ENCODE data around the gene GCSAM. TPM values are rescaled to one million over a fixed set of nuclear protein-coding genes. Genes with fewer than 3 reads are reported as not detected.

Gene GCSAM
- polyA plus RNA-seq, 3 donors = 0.86 to 2.0 (median 1.7) TPM

- DNase-seq (ENCODE audit: low read depth in 3 of 3, low spot score in 2 of 3) = no peak
These were observed 2.4 kb downstream of the GCSAM start for GRCh38 chr3:112130638-112130993.

DNA sequence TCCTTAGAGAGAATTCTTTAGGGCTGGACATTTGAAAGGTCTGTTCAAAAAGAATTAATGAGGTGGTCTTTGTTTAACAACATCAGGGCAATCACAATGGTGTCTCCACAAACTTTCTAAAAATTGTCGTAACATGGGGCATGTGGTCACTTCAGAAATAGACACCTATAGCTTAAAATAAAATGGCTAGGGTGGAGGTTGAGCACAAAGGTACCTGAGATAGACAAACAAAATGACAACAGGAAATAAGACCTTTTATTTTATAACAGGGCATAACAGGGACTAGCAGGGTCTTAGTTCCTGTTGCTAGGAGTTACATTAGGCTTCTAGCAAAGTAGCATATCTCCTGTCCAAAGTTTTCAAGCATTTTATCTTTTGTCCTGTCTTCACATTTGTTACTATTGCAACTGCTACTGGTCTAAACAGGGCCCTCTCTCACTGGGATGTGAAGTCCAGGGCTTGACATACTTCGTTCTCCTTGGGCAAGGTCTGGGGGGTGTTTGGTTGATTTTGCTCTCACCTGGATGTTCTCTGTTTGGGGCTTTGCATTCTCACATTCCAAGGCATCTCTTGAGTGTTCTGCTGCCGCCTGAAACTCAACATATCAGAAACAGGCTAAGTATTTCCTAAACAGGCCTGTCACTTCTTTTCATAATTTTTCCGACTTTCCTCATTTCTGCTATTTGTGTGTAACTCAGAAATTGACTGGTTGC lies 3.0 kb downstream of the GCSAM start:
- no peak for DNase-seq (ENCODE audit: low read depth in 3 of 3, low spot score in 2 of 3)

DNA sequence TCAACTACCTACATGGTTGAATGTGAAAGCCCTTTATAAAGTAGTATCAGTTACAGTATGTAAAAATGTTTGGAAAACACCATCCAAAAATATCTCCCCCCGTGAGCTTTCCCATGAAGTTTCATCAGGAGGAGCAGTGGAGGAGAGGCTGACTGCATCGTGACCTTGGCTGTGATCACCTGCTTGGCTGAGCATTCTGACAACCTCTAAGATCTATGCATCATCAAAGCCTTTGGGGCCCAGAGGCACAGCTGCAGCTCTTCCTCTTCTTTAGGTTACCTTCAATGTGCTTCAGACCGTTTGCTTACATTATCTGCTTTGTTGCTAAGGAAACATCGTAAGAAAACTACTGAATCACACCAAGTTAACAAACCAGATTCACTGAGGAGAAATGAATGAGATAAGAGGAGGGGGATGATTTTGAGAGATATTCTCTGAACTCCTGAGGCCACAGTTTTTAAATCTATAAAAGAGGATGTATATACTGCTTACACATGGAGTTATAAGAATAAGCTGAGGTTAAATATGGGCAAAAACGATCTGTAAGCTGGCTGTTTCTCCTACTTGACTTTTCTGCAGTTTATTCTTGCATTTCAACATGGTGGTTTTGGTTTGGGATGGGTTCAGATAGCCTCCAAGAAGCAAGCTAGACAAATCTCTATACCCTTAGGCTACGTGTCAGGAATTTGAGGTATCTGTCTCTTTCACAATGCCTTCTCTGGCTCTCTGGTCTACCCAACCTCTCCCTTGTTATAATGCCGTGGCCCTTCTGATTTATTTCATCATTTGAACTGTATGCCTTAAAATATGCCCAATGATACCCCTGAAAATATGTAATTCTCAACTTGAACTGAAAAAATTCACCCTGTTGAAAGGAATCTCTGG lies 4.0 kb downstream of the GCSAM start:
- DNase-seq (ENCODE audit: low read depth in 3 of 3, low spot score in 2 of 3) = no peak

DNA sequence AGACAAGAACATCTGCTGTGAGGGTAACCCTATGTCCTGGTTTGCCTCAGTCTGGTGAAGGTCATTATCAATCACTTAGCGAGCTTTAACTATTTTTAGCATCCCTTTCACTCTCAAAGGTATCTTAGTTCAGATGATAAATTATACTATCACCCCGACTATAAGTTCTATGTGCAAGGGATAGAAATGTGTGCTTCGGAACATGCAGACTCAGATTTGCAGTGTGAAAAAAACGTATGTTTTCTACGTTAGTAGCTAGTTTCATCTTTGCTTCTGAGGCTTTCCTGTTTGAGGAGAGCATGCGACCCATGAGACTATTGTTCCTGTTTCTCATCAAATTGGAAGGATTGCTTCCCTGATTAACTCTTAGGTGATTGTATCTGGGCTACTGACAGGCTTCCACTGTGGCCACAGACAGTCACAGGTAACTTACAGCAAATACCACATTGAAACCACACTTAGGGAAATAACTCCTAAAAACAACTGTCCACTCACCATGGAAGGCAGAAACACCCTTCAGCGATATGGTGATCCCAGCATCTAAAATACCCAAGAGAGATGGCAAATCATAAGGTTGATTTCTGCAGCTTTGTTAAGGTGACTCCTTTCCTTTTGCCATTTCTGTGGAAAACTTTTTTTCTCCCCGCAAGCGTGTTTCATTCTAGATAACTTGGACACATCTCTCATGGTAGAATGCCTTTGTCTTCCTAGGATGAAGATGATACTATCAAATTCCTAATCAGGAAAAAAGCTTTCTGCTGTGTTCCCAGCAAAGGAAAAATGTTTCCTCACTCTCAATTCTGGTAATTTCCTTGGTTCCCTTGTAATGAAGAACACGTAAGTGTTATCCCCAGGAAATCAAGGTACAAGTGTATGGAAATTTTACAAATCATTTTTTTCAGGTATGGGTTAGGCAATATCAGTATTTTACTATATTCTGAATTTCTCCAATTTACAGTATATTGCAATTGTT lies 5.2 kb downstream of the GCSAM start:
- DNase-seq (ENCODE audit: low read depth in 3 of 3, low spot score in 2 of 3) = no peak

DNA sequence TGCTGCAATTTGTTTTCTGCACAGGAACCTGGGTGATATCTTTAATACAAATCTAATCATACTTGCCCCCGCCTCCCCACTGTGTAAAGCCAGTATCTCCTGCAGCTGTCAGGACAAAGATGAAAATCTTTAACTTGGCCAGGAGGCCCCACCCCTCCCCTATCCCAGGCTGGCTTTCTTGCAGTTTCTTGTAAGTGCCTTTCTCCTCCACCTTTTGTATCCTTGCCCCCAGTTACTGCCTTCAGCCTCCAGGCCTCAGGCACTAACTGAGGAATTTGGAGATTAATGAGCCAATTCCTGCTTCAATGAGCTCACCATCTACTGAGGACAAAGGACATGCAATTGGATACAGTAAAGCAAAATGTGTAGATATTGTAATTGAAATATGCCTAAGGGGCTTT lies 6.5 kb downstream of the GCSAM start:
- DNase-seq (ENCODE audit: low read depth in 3 of 3, low spot score in 2 of 3) = no peak

DNA sequence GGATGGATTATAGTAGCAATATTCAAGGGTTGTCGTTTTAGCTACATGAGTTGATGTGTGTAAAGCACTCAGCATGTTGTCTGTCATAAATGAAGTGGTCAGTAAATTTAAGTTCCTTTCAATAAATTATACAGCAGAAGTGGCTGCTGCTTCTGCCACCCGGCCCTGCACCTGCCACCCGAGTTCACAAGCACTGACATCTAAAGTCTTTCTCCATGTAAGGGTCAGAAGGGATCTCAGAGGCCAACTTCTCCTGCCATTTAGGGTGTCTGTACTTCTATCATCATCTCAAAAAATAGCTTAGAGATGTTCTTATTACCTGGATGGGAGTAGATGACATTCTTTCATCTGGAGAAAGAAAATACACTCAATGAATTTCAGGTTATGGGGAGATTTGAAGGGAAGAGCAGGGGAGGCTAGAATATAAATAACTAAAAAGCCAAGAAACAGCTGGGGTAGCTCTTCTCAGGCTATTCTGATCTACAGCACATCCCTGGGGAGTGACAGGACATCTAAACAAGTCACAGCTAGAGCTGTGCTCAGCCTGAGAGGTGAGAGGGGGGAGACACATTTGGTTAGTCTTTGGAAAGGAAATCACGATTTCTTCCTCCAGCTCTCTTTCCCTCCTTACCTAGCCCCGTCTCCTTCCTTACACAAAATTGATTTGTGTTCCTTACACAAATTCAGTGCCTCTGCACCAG lies 8.0 kb downstream of the GCSAM start:
- DNase-seq (ENCODE audit: low read depth in 3 of 3, low spot score in 2 of 3) = no peak

- DNase-seq (ENCODE audit: low read depth in 3 of 3, low spot score in 2 of 3) = no peak
These were observed 9.5 kb downstream of the GCSAM start for GRCh38 chr3:112123548-112123947.

- no peak for DNase-seq (ENCODE audit: low read depth in 3 of 3, low spot score in 2 of 3)
These were observed 10.2 kb downstream of the GCSAM start for GRCh38 chr3:112122870-112123269.

GRCh38 chr3:112121577-112122547 lies 11.2 kb downstream of the GCSAM start:
- no peak for DNase-seq (ENCODE audit: low read depth in 3 of 3, low spot score in 2 of 3)

DNA sequence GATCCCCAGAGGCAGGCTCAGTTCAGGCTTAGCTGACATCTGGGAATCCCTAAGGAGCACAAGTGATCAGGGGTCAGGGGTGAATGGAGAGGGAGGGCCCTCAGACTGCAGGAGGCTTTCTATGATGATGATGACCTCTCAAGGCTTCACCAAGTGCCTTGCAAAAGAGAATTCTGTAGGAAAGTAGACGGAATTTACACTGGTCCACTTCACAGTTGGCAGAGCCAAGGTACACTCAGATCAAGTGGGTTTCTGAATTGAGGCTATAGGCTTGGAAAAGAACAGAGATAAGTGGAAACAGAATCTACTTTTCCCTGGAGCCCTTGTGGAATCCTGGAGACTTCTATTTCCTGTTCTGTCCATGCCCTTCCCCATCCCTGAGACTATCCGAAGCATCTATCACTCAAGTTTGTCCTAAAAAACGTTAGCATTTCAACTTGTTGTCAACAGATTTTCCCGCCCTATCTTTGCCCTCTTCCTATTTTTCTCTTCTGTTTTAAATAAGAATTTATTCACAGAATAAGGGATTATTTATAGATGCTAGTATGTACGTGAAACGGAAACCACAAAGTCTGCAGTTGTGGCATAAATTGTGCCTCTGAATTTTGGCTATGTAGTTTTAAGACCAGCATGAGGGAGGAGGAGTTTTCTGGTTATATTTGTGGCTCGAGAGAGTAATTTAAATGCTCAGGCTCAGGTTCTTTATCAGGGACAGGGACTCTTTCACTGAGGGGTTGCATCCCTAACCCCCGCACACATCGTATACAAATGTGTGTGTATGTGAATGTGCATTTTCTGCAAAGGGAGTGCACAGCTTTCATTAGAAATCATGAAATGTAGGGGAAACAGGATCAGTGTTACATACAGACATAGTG lies 12.8 kb downstream of the GCSAM start:
- DNase-seq (ENCODE audit: low read depth in 3 of 3, low spot score in 2 of 3) = no peak

DNA sequence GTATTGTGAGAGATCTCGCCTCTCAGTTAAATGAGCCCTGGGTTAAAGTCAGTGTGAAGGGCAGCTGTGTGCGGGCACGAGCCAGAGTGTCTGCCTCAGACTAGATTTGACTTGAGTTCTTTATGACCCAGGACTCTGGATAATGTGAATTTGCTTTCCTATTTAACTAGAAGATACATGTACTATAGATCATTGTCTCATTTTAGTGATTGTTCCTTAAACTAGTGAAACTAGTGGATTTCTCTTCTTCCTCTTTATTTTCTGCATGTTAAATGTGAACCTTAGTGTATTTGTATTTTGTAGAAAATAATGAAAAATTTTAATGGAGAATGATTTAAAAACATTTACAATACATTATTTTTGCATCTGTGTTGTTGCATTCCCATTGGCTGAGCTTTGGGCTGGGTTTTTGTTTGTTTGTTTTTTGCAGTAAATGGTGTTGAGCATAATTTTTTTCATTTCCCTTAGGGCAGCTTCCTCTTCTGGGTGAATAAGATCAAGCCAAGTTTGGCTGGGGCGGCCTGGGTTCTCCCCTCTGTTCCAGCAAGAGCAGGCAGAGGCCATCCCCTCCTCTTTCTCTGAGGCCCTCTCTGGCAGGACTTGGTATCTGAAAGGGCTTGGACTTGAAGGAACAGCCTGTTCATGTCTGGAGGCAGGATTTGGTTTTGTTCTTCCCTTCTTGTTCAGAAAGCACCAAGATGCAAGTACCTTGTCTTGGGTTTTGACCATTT lies 15.0 kb downstream of the GCSAM start:
- no peak for DNase-seq (ENCODE audit: low read depth in 3 of 3, low spot score in 2 of 3)

DNA sequence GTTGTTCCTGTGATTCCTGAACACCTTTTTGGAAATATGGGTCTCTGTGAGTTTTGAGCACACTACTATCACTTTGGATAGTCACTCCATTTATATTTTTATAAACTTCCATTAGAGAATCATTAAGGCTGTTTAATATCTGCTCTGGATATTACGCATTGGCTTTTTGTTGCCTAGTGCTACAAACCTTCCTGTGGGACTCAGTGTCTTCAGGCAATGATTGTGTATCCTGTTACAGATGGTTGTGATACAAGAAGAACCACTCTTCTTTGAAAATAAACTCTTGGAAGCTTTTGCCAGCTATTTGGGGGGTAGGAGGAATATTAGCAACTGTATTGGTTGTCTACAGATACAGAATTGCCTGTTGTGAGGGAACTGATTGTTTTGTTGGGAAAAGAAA lies 15.6 kb downstream of the GCSAM start:
- DNase-seq (ENCODE audit: low read depth in 3 of 3, low spot score in 2 of 3) = no peak

GRCh38 chr3:112116748-112117186 lies 16.3 kb downstream of the GCSAM start:
- no peak for DNase-seq (ENCODE audit: low read depth in 3 of 3, low spot score in 2 of 3)

DNA sequence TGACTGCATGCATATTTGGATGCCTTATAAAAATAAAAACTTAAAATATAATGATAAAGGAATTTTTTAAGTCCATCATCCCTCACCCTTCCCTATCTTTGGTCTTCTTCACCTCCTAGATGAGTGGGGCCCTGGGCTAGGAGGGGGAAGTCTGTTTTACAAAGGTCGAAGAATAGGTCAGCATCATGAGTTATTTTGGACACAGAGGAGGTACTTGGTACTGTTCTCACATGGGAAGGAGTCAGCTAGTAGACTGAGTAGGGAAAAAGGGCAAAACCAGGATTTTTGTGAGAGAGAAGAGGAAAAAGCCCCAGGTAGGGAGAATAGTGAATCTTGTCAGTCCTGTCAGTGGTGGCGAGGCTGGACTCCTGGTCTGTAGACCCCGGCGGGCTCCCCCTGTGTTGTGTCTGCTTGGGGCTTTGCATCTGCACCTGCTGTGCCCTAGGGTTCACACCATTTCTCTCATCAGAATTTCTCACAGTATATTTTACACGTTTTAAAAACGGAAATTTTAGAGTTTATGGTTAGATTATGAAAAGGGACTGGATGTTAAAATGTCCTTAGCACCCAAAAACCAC lies 17.2 kb downstream of the GCSAM start:
- no peak for DNase-seq (ENCODE audit: low read depth in 3 of 3, low spot score in 2 of 3)

- no peak for DNase-seq (ENCODE audit: low read depth in 3 of 3, low spot score in 2 of 3)
These were observed 17.8 kb downstream of the GCSAM start for GRCh38 chr3:112115161-112115739.

DNA sequence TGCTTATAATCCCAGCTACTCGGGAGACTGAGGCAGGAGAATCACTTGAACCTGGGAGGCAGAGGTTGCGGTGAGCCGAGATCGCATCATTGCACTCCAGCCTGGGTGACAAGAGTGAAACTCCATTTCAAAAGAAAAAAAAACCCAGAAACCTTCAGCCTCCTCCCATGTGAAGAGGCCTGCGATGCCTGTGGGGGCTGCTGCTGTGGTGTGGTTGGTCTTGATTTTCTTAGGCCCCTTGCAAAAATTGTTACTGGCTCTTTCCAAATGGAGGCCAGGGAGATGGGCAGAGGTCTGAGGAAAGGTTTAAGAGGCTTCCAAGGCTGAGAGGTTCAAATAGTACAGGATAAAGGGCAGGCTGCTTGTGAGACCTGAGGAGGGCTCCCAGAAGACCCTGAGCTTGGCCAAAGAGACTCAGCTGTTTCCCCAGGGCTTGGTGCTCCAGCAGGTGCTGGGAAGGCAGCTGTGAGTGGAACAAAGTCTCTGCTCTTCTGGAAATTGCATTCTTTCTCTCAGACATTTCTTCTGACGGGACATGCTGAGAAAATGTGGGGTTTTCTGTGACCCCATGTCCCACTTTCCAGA lies 18.4 kb downstream of the GCSAM start:
- no peak for DNase-seq (ENCODE audit: low read depth in 3 of 3, low spot score in 2 of 3)
